ENCODE results near the gene NANOS3.

Gene NANOS3

DNA sequence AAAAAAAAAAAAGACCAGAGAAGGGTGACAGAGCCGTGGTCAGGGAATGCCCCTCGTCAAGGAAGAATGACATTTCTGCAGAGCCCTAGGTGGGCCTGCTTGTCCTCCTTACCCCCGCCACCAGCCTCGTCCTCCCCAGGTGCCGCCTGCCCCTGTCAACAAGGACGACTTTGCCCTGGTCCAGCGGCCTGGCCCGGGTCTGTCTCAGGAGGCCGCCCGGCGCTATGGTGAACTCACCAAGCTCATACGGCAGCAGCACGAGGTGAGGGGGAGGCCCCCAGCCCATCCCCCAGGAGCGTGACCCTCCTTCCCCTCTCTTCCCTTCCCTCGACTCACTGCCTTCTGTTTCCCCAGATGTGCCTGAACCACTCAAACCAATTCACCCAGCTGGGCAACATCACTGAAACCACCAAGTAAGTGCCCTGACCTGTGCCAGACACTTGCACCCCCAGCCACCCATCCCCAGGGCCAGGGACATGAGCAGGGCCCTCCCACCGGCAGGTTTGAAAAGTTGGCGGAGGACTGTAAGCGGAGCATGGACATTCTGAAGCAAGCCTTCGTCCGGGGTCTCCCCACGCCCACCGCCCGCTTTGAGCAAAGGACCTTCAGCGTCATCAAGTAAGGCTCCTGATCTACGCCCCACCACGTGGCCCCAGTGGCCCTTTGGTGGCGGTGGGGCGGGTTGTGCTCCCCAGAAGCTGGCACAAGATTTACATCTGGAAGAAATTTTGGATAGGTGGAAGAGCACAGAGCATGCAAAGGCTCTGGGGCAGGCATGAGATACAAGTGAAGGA, 46.5 kb downstream of the NANOS3 start:
- no peak for DNase-seq

DNA sequence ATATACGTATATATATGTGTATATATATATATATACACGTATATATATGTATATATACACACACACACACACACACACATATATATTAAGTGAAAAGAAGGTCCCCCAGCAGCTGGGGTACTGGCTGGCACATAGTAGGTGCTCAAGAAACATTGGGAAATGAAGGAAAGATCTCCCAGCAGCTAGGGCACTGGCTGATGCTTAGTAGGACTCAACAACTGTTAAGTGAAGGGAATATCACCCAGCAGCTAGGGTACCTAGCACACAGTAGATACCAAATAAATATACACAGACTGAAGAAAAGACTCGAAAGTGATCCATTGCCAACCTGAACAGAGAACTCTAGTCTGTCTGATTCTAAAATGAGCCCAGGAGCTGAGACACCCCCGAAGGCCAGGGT, 49.1 kb downstream of the NANOS3 start:
- no peak for DNase-seq

GRCh38 chr19:13926715-13927114, 49.8 kb downstream of the NANOS3 start:
- no peak for DNase-seq

DNA sequence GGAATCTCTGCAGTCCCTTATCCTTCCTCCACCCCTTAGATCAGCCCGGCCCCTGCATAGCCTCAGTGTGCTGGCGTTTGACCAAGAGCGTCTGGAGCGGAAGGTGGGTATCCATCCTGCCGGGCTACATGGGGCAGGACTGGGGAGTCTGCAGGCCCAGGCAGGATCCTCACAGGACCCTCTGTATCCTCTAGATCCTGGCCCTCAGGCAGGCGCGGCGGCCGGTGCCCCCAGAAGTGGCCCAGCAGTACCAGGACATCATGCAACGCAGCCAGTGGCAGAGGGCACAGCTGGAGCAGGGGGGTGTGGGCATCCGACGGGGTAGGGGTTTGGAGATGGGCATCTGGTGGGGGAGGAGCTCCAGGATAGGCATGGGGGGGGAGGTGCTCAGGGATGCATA, 52.4 kb downstream of the NANOS3 start:
- DNase-seq = no peak

DNA sequence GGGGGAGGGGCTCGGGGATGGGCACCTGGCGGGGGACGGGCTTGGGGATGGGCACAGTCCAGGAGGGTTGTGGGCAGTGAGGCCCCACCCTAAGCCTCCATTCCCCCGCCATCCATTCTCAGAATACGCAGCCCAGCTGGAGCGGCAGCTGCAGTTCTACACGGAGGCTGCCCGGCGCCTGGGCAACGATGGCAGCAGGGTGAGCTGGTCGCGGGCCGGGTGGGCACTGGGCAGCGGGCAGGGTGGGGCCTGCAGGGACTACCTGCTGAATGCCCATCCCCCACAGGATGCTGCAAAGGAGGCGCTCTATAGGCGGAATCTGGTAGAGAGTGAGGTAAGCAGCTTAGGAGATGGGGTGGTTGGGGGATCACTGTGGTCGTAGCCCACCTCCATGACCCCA, 53.0 kb downstream of the NANOS3 start:
- no peak for DNase-seq

Measured in SHP77 (cell line).